ENCODE measurements around the gene LZTS2.
"Not testable (repeated sequence)": the region's sequence is repeated elsewhere in the genome, so short reads cannot be mapped to it uniquely, and the experiment has no call there.

Gene LZTS2

DNA sequence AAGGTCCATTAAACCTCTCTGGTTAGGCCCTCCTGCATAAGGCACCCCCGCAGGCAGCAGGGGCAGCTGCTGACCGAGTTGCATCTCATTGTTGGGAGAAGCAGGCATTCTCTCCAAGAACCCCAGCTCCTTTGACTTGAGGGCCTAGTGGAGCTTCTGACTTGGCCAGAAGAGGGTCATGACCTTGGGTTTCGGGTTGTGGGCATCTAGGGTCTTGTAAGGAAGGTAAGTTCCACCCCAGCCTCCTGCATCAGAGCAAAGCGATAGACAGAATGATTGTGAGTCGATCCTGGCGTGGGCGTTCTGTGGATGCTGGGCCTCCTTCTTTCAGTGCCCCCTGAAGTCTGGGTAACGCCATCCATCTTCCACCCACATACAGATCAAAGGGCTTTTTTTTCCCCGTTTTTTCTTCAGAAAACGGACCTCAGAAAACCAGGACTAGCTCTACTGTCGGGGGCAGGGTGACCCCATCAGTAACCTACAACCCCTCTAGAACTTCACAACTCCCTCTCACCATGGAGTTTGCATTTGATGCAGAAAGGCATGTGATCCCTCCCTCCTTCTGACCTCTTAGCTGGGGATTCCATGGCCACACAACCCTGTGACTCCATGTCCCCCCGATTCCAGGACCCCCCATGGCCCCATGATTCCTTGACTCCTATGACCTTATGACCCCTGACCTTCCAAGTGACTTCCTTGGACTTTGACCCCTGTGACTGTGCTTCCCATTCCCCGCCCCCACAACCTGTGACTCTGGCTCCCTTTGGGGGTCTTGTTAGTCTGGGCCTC lies 27.3 kb upstream of the LZTS2 start:
- Histone ChIP-seq H3K9me3 (ENCODE audit: low read length) (no peaks in the 10 kb centered on the region), H3K79me2 (ENCODE audit: insufficient read depth, low read length) (no peaks in the 10 kb centered on the region), H3K4me1 (ENCODE audit: insufficient read depth, low read length, severe bottlenecking) (peaks cover 7% of the 10 kb centered on the region), H3K36me3 (ENCODE audit: insufficient read depth, low read length) (no peaks in the 10 kb centered on the region), H3F3A (ENCODE audit: insufficient read depth, low read length) (no peaks in the 10 kb centered on the region), H3K27ac (ENCODE audit: low read depth, low read length, poor library complexity, severe bottlenecking) (no peak overlapping the region), H2AFZ (ENCODE audit: low read length) (no peak overlapping the region), H3K27me3 (ENCODE audit: insufficient read depth, low read length) (no peaks in the 10 kb centered on the region), H3K9me2 (ENCODE audit: low read depth, low read length) (no peaks in the 10 kb centered on the region), H3K9ac (ENCODE audit: low read length) (no peak overlapping the region), H4K20me1 (ENCODE audit: insufficient read depth, low read length) (no peaks in the 10 kb centered on the region), H3K4me3 (ENCODE audit: low read depth, low read length, poor library complexity, severe bottlenecking) (no peak overlapping the region), H3K4me2 (ENCODE audit: low read length) (no peak overlapping the region)
- TF ChIP-seq, protein P1, sequence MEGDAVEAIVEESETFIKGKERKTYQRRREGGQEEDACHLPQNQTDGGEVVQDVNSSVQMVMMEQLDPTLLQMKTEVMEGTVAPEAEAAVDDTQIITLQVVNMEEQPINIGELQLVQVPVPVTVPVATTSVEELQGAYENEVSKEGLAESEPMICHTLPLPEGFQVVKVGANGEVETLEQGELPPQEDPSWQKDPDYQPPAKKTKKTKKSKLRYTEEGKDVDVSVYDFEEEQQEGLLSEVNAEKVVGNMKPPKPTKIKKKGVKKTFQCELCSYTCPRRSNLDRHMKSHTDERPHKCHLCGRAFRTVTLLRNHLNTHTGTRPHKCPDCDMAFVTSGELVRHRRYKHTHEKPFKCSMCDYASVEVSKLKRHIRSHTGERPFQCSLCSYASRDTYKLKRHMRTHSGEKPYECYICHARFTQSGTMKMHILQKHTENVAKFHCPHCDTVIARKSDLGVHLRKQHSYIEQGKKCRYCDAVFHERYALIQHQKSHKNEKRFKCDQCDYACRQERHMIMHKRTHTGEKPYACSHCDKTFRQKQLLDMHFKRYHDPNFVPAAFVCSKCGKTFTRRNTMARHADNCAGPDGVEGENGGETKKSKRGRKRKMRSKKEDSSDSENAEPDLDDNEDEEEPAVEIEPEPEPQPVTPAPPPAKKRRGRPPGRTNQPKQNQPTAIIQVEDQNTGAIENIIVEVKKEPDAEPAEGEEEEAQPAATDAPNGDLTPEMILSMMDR (IDR thresholded peaks at IDR 0.05; ENCODE audit: low read length): no peak

DNA sequence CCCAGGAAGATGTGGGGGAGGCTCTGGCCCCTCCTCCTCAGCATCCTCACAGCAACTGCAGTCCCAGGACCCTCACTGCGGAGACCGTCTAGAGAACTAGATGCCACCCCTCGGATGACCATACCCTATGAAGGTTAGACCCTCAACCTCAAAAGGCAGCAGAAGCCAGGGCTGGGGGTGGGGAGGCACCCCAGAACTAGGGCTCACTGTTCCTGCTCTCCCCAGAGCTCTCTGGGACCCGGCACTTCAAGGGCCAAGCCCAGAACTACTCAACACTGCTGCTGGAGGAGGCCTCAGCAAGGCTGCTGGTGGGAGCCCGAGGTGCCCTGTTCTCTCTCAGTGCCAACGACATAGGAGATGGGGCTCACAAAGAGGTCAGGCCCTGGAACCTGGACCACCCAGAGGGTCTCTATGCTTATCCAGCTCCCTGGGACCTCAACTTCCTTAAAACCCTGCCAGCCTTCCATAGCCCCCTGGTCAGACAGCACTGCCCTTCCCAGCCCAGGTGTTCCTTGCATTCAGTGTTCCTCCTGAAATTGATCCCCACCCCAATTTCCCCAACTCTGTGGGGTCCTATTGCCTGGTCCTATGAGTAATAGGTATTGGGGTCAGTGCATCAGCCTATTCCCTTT lies 26.6 kb upstream of the LZTS2 start:
- no peaks in the 10 kb centered on the region for H3K79me2 ChIP-seq (ENCODE audit: insufficient read depth, low read length)
- H4K20me1 ChIP-seq (ENCODE audit: insufficient read depth, low read length): no peaks in the 10 kb centered on the region
- H3K9me3 ChIP-seq (ENCODE audit: low read length): no peaks in the 10 kb centered on the region
- H3K9me2 ChIP-seq (ENCODE audit: low read depth, low read length): no peaks in the 10 kb centered on the region
- TF ChIP-seq EZH2 (IDR thresholded peaks at IDR 0.05; ENCODE audit: borderline replicate concordance, low read length): no peak
- TF ChIP-seq, protein P1 (IDR thresholded peaks at IDR 0.05; ENCODE audit: low read length): no peak
- H3K4me1 ChIP-seq (ENCODE audit: insufficient read depth, low read length, severe bottlenecking): peaks cover 7% of the 10 kb centered on the region
- H3K4me2 ChIP-seq (ENCODE audit: low read length): no peak overlapping the region
- no peaks in the 10 kb centered on the region for H3K36me3 ChIP-seq (ENCODE audit: insufficient read depth, low read length)
- no peak overlapping the region for H3K9ac ChIP-seq (ENCODE audit: low read length)
- H2AFZ ChIP-seq (ENCODE audit: low read length): no peak overlapping the region
- no peaks in the 10 kb centered on the region for H3K27me3 ChIP-seq (ENCODE audit: insufficient read depth, low read length)
- H3K27ac ChIP-seq (ENCODE audit: low read depth, low read length, poor library complexity, severe bottlenecking): no peak overlapping the region
- H3K4me3 ChIP-seq (ENCODE audit: low read depth, low read length, poor library complexity, severe bottlenecking): no peak overlapping the region
- no peaks in the 10 kb centered on the region for H3F3A ChIP-seq (ENCODE audit: insufficient read depth, low read length)

DNA sequence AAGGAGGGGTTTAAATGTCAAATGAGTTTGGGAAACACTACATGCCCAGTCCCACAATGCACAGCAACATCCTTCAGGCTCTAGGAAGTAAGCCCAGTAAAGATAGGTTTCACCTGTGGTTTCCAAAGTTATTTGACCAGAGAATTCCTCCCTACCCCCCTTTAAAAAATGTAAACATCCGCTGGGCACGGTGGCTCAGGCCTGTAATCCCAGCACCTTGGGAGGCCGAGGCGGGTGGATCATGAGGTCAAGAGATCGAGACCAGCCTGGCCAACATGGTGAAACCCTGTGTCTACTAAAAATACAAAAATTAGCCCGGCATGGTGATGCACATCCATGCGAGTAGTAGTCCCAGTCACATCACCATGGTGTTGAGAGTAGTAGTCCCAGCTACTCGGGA lies 24.2 kb upstream of the LZTS2 start:
- H3K9ac ChIP-seq (ENCODE audit: low read length); H3K4me3 ChIP-seq (ENCODE audit: low read depth, low read length, poor library complexity, severe bottlenecking); H3K36me3 ChIP-seq (ENCODE audit: insufficient read depth, low read length); H3F3A ChIP-seq (ENCODE audit: insufficient read depth, low read length); H4K20me1 ChIP-seq (ENCODE audit: insufficient read depth, low read length); H3K4me1 ChIP-seq (ENCODE audit: insufficient read depth, low read length, severe bottlenecking); H3K79me2 ChIP-seq (ENCODE audit: insufficient read depth, low read length); H3K27ac ChIP-seq (ENCODE audit: low read depth, low read length, poor library complexity, severe bottlenecking); H3K27me3 ChIP-seq (ENCODE audit: insufficient read depth, low read length); H2AFZ ChIP-seq (ENCODE audit: low read length); H3K9me2 ChIP-seq (ENCODE audit: low read depth, low read length); H3K4me2 ChIP-seq (ENCODE audit: low read length); H3K9me3 ChIP-seq (ENCODE audit: low read length): not testable (repeated sequence)

- Histone ChIP-seq H3K4me2 (ENCODE audit: low read length) (no peak overlapping the region), H3K79me2 (ENCODE audit: insufficient read depth, low read length) (no peaks in the 10 kb centered on the region), H3F3A (ENCODE audit: insufficient read depth, low read length) (no peaks in the 10 kb centered on the region), H4K20me1 (ENCODE audit: insufficient read depth, low read length) (no peaks in the 10 kb centered on the region), H3K36me3 (ENCODE audit: insufficient read depth, low read length) (no peaks in the 10 kb centered on the region), H3K9ac (ENCODE audit: low read length) (no peak overlapping the region), H3K4me3 (ENCODE audit: low read depth, low read length, poor library complexity, severe bottlenecking) (no peak overlapping the region), H3K27ac (ENCODE audit: low read depth, low read length, poor library complexity, severe bottlenecking) (no peak overlapping the region), H3K4me1 (ENCODE audit: insufficient read depth, low read length, severe bottlenecking) (no peaks in the 10 kb centered on the region), H2AFZ (ENCODE audit: low read length) (no peak overlapping the region), H3K9me3 (ENCODE audit: low read length) (no peaks in the 10 kb centered on the region), H3K27me3 (ENCODE audit: insufficient read depth, low read length) (no peaks in the 10 kb centered on the region), H3K9me2 (ENCODE audit: low read depth, low read length) (no peaks in the 10 kb centered on the region)
- no peak for TF ChIP-seq EZH2 (IDR thresholded peaks at IDR 0.05; ENCODE audit: borderline replicate concordance, low read length)
- TF ChIP-seq, protein P1 (IDR thresholded peaks at IDR 0.05; ENCODE audit: low read length): no peak
Observed at GRCh38 chr10:100976906-100977305, 22.7 kb upstream of the LZTS2 start.
